ENCODE measurements around the gene MYRIP.

MYRIP gene

DNA sequence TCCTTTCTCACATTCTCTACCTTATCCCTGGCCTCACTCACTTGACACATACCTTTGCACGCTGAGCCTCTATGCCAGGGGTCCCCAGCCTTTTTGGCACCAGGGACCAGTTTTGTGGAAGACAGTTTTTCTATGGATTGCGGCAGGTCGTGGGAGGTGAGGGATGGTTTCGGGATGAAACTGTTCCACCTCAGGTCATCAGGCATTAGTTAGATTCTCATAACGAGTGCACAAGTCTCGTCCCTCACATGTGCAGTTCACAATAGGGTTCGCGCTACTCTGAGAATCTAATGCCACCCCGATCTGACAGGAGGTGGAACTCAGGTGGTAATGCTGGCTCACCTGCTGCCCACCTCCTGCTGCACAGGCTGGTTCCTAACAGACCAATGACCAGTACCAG is 387.6 kb downstream of the MYRIP start:
- H3K36me3 ChIP-seq = no peaks in the 10 kb centered on the region
- TF ChIP-seq, protein P1, sequence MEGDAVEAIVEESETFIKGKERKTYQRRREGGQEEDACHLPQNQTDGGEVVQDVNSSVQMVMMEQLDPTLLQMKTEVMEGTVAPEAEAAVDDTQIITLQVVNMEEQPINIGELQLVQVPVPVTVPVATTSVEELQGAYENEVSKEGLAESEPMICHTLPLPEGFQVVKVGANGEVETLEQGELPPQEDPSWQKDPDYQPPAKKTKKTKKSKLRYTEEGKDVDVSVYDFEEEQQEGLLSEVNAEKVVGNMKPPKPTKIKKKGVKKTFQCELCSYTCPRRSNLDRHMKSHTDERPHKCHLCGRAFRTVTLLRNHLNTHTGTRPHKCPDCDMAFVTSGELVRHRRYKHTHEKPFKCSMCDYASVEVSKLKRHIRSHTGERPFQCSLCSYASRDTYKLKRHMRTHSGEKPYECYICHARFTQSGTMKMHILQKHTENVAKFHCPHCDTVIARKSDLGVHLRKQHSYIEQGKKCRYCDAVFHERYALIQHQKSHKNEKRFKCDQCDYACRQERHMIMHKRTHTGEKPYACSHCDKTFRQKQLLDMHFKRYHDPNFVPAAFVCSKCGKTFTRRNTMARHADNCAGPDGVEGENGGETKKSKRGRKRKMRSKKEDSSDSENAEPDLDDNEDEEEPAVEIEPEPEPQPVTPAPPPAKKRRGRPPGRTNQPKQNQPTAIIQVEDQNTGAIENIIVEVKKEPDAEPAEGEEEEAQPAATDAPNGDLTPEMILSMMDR (IDR thresholded peaks at IDR 0.05) = no peak
- H3K4me1 ChIP-seq (ENCODE audit: control insufficient read depth in 1 of 2, insufficient read depth in 1 of 2, low read depth in 1 of 2, low read length in 1 of 2) = no peaks in the 10 kb centered on the region
- no peak overlapping the region for H3K27ac ChIP-seq
- no peak overlapping the region for H3K4me3 ChIP-seq (ENCODE audit: low read depth in 1 of 2, low read length in 1 of 2)
- no peaks in the 10 kb centered on the region for H3K27me3 ChIP-seq
- H3K9me3 ChIP-seq = no peaks in the 10 kb centered on the region

DNA sequence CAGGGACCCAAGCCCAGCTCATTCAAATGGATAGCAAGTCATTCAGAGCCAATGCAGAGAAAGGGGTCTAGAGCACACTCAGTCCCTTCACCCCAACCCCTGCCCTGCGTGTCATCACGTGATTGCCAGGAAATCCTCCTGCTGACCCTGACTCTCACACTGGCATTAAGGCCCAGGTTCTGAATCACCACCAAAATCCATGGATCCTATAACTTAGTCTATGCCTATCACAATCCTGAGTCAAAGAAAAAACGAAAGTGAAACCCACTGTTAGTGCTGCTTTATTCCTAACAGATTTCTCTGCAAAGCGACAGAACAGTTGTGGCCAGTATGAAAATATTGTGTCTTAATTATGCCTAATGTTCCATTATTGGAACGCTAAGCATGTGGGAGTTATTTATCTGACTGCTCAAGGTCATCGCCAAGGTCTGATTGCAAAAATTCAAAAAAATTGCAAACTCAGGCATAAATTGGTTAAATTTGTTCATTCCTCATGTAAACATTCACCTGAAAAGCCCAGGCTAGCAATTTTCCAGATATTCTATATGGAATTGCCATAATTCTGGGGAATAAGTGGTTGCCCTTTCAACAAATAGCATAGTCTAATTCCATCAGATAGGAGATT is 391.4 kb downstream of the MYRIP start:
- Histone ChIP-seq H3K27ac (no peak overlapping the region), H3K27me3 (no peaks in the 10 kb centered on the region), H3K4me3 (ENCODE audit: low read depth in 1 of 2, low read length in 1 of 2) (no peak overlapping the region), H3K4me1 (ENCODE audit: control insufficient read depth in 1 of 2, insufficient read depth in 1 of 2, low read depth in 1 of 2, low read length in 1 of 2) (no peaks in the 10 kb centered on the region), H3K36me3 (no peaks in the 10 kb centered on the region), H3K9me3 (no peaks in the 10 kb centered on the region)
- TF ChIP-seq, protein P1 (IDR thresholded peaks at IDR 0.05) = no peak

DNA sequence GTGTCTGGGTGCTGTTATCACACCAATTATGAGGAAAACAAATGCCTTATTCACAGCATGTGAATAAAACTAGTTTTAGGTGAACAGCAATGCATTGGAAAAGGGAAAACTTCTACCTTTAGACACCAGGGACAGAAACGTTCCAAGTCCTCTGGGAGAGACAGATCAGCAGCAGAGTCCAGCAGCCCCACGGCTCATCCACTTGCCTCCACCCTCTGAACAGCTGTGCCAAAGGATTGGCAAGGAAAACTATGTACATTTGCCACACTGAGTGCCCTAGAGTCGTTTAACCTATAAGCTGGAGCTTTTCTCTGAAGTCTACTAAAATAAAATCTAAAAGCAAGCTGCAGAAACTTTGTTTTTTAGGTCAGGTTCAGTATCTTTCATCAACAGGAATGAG is 392.4 kb downstream of the MYRIP start:
- H3K4me3 ChIP-seq (ENCODE audit: low read depth in 1 of 2, low read length in 1 of 2) = no peak overlapping the region
- H3K4me1 ChIP-seq (ENCODE audit: control insufficient read depth in 1 of 2, insufficient read depth in 1 of 2, low read depth in 1 of 2, low read length in 1 of 2) = no peaks in the 10 kb centered on the region
- no peaks in the 10 kb centered on the region for H3K36me3 ChIP-seq
- TF ChIP-seq, protein P1 (IDR thresholded peaks at IDR 0.05) = no peak
- no peaks in the 10 kb centered on the region for H3K27me3 ChIP-seq
- H3K9me3 ChIP-seq = no peaks in the 10 kb centered on the region
- no peak overlapping the region for H3K27ac ChIP-seq

DNA sequence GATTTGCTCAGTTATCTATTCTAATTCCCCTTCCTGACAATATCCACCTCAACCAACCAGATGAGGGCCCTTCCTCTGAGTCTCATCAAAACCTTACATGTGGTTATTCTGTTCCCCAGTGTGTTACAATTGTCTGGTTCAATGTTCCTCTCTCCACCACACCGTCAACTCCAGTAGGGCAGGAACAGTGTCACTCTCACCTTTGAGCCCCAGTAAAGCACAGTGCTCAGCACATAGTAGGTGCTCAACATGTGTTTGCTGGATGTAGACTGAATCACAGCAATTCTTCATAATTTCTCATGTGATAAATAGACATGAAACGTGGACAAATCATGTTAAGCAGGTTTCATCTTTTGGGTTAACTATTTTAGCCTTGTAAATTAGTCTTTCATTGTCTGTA is 397.1 kb downstream of the MYRIP start:
- TF ChIP-seq, protein P1 (IDR thresholded peaks at IDR 0.05) = no peak
- no peaks in the 10 kb centered on the region for H3K4me1 ChIP-seq (ENCODE audit: control insufficient read depth in 1 of 2, insufficient read depth in 1 of 2, low read depth in 1 of 2, low read length in 1 of 2)

DNA sequence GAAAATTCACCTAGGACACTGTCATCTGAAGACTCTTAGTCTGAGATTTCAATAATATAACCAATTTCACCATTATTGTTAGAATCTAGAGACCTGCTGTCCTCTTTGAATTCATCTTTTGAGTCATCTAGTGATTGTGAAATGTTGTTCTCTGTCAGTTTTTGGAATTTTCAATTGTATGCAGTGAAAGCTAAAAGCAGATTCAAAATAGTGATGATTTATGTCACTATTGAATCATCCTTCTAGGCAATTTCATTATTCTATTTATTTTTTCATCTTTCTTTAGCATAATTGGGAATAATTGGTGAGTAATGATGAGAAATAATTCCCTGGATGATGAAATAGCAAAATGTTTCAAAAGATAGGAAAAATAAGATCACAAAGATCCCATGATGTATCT is 398.4 kb downstream of the MYRIP start:
- H3K9me3 ChIP-seq = no peaks in the 10 kb centered on the region
- no peaks in the 10 kb centered on the region for H3K36me3 ChIP-seq
- H3K4me1 ChIP-seq (ENCODE audit: control insufficient read depth in 1 of 2, insufficient read depth in 1 of 2, low read depth in 1 of 2, low read length in 1 of 2) = no peaks in the 10 kb centered on the region
- H3K4me3 ChIP-seq (ENCODE audit: low read depth in 1 of 2, low read length in 1 of 2) = no peak overlapping the region
- H3K27me3 ChIP-seq = no peaks in the 10 kb centered on the region
- H3K27ac ChIP-seq = no peak overlapping the region
- TF ChIP-seq, protein P1 (IDR thresholded peaks at IDR 0.05) = no peak

More for the DNA sequence above, 397.1 kb downstream of the MYRIP start:
- no peak overlapping the region for H3K4me3 ChIP-seq (ENCODE audit: low read depth in 1 of 2, low read length in 1 of 2)
- H3K27ac ChIP-seq = no peak overlapping the region
- no peaks in the 10 kb centered on the region for H3K27me3 ChIP-seq
- H3K36me3 ChIP-seq = no peaks in the 10 kb centered on the region
- H3K9me3 ChIP-seq = no peaks in the 10 kb centered on the region
